GM19351 (cell line): ENCODE measurements around the gene DNAH2.
A peak's percentile ranks its signal among the peaks of the same experiment; 100 is the strongest.

ENCODE experiments used
- ATAC-seq: cut with Tn5 transposase; IDR thresholded peaks from one replicate; pipeline ENCODE4 v1.9.1; 2021; ENCODE audit warnings: mild to moderate bottlenecking, moderate library complexity; ENCODE audit not compliant: unreplicated experiment

Gene DNAH2

DNA sequence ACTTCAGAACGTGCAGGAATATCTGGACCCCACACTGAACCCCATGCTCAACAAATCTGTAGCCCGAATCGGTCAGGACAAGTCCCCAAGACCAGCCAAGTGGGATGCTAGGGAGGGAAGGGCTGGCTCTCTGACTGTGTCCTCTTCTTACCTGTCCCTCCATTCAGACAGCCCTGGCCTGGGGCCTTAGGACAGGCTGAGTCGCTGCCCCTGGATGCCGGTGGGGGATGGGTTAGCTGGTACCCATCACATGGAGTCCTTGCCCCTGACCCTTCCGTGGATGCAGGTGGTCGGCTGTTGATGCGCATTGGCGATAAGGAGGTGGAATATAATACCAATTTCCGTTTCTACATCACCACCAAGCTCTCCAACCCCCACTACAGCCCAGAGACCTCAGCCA is 100.5 kb downstream of the DNAH2 start:
- no peak for ATAC-seq

DNA sequence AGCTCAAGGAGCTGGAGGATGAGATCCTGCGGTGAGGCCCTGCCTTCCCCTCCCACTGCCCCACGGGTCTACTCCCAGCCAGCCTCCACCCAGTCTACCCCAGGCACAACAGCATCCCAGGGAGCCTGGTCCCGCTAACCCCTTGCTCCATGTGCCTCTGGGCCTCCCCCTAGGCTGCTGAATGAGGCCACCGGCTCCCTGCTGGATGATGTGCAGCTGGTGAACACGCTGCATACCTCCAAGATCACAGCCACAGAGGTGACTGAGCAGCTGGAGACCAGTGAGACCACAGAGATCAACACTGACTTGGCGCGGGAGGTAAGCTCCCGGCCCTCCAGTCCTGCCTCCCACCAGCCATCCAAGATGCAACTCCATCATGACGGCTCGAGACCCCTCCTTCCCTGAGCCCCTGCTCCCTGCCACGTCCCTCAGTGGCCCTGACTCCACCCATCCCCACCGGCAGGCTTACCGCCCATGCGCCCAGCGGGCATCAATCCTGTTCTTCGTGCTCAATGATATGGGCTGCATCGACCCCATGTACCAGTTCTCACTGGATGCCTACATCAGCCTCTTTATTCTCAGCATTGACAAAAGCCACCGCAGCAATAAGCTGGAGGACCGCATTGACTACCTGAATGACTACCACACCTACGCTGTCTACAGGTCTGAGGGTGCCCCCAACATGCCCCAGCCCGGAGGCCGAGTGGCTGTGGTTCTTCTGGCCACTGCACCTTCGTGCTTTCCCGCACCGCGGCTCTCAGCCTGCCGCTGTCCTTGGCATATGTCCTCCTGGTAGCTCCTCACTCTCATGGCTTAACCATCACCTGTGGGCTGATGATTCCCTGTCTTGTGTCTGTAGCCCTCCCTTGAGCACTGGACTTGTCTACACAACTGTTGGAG is 101.5 kb downstream of the DNAH2 start:
- ATAC-seq: no peak

- ATAC-seq: no peak
Observed at GRCh38 chr17:7820231-7820630, 102.7 kb downstream of the DNAH2 start.

DNA sequence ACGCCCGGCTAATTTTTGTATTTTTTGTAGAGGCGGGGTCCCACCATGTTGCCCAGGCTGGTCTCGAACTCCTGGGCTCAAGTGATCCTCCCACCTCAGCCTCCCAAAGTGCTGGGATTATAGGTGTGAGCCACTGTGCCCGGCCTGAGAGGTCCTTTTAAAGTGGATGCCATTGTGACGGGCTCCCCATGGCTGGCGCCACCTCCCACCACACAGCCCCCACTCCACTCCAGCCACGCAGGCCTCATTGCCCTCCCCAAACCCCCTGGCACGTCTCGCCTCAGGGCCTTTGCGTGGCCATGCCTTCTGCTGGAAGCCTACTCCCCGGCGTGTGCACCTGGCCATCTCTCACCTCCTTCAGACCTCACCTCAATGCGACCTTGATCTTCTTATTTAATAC is 104.6 kb downstream of the DNAH2 start:
- ATAC-seq: no peak

- ATAC-seq: no peak
Observed at GRCh38 chr17:7823581-7824001, 106.0 kb downstream of the DNAH2 start.

GRCh38 chr17:7824021-7824924 is 106.7 kb downstream of the DNAH2 start:
- no peak for ATAC-seq

DNA sequence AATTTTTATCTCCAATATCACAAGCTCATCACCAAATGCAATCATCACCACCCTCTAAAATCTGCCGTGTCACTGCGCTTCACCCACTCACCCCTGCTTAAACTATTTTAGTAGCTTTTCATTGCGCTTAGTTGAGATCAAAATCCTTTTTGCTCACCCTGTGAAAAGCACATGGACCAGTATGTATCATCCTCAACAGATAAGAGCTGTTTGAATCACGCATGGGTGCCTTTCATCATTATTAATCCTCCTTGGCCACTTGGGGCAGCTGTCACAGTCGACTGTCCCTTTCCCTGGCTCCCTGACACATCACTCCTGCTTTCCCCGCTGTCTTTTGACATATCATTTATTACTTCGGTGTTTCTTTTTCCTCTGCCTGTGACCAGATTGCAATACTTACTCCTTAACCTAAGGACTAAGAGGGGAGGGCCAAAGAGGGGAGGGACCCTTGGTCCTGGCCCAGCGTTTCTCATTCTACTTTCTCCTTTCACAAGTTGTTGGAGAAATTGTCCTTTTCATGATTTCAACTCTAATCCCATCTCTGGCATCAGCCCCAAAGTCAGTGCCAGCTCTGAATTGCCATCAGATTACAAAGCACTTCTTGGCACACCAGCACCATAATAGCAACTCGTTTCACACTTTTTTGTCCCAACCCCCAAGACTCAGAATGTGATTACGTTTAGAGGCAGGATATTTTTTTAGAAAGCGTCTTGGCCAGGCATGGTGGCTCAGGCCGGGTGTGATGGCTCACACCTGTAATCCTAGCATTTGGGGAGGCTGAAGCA is 107.9 kb downstream of the DNAH2 start:
- no peak for ATAC-seq

- no peak for ATAC-seq
Observed at GRCh38 chr17:7830616-7831015, 113.1 kb downstream of the DNAH2 start.

GRCh38 chr17:7831233-7831632 is 113.7 kb downstream of the DNAH2 start:
- ATAC-seq: no peak

- no peak for ATAC-seq
Observed at GRCh38 chr17:7832431-7832830, 114.9 kb downstream of the DNAH2 start.

GRCh38 chr17:7833011-7833794 is 115.7 kb downstream of the DNAH2 start:
- ATAC-seq: no peak

DNA sequence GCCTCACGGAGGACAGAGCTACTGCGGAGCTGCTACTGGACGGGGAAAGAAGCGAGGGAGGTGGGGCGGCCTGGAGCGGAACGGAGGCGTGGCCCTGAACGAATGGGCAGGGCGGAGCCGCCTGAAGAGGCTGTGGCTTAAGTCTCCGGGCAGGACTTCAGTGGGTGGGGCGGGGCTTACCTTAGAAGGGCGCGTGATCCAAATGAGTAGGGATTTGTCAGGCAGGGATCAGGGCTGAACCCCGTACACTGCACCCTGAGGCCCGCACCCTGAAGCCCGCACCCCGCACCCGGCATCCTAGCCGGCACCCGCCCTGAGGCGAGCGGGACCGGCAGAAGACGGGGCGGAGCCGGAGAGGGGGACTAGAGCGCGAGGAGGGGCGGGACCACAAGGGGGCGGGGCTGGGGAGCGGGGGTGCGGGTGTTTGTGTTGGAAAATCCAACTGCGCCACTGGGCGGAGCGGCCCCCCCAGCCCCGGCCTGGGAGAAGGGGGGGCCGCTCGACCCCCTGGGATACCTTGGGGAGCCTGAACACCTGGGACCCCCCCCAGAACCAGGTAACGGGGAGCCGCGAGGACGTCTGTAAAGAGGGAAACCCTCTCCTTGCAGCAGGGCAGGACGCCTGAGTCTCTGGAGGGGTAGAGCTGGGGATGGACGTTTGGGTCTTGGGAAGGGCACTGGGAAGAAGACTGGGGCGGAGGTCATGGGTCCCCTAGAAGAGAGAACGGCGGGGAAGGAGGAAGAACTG is 116.4 kb downstream of the DNAH2 start, which contains the start of gene KDM6B:
TSS of gene KDM6B (plus strand) at position 423 of the 747 bp plus-strand sequence. CDS start 11,338 bp downstream, outside the sequence.
- ATAC-seq: peak; percentile 63

DNA sequence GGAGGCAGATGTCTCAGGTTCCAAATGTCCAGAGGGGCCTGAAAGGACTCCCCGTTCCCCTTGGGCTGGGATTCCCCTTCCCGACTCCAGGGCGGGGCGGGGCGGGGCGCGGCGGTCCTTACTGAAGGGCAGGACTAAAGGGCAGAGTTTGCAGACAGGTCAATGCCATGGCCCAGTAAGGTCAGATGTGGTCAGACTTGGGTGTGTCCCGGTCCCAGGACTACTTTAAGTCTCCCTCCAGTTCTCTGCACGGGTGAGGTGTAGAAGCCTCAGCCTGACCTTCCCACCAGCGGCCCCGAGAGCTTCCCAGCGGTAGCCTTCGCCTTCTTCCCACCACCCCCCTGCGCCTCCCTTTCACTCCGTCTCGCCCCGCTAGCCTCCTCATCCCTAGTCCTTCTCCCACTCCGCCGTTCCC is 117.0 kb downstream of the DNAH2 start:
- ATAC-seq: no peak

DNA sequence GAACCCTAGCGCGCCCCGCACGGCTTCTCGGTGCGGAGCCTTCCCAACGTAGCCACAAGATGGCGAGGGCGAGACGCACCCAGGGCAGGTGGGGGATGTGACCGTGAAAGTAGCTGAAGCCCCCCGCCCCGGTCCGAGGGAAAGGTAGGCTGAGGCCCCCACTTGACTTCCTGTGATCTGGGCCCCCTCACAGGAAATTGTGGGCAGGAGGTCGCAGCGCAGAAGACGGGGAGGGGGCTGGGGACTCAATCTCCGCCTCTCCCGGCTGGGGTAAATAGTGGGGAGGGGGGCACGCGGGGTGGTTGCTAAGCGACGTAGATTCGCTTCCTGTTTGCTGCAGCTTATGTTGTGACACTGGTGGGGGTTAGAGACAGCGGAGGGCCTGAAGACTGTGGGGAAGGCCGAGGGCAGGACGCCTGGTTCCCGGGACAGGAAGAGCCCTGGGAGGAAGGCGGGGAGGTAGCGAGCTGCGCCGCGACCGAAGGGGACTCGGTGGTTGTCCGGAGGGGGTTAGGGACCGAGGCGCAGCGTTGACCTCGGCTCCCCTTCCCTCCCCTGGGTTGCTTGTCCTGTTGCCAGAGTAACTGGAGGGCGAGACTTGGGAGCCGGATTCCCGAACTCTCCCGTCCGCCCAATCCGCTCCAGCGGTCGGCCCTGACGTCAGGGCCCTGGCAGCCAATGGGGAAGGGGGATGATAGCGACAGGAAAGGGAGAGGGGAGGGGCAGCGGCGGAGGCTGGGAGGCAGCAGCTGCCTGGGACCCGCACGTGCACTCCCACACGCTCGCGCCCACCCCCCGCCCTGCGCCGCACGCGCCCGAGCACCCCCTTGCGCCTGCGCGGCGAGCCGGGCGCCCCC is 117.6 kb downstream of the DNAH2 start:
- ATAC-seq: peak; percentile 42

- peak; percentile 21 for ATAC-seq
Observed at GRCh38 chr17:7835814-7836595, 118.5 kb downstream of the DNAH2 start.

DNA sequence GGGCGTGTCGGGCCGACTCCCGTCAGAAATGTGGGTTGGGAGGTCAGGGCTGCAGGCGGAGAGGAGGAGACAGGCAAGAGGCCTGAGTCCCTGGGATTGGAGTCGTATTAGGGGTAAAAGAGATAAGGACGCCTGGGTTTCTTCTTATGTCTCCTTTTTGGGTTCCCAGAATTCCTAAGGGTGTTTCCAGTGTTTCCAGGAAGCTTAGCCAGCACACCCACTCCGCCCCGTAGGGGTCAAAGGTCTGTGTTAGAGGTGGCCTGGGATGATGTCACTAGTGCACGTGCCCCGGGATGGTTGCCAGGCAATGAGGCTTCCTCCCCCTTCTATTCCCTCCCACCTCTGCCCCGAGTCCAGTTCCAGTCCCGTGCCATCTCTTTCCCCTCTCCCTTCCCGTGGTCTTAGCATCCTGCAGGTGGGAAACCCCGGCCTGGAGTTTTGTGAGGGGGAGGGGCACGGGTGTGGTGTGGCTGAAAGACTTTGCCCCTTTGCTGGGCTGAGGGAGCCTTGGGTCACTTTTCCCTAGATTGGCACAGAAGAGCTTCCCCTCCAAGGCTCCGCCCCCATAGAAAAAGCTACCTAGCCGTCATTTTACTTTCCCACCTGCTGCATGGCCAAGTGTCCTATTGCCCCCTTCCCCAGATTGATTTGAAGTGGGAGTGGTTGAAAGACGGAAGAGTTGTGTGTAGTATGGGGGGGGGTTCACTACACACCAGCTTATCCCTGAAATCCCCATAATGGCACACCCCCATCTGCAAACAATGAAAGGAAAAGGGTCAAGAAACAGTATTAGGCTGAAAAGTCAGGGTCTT is 119.3 kb downstream of the DNAH2 start:
- ATAC-seq: no peak
